HL-60/S4 treated with phorbol 12-myristate 13-acetate at 8.2 ng/mL for 4 days and 3 days (cell line): Measurements from ENCODE around the gene C10orf71.

ENCODE experiments used
- in situ Hi-C: fragments of 300-500 bp; cut with MboI; formaldehyde crosslinking; loops from 2 replicates; pipeline ENCODE4 v1.15.0; 2022; ENCODE audit warnings: low sequenced_read_pairs

C10orf71 gene

GRCh38 chr10:49330127-49330665, 31.2 kb downstream of the C10orf71 start:
- in situ Hi-C loops = no loop called here

DNA sequence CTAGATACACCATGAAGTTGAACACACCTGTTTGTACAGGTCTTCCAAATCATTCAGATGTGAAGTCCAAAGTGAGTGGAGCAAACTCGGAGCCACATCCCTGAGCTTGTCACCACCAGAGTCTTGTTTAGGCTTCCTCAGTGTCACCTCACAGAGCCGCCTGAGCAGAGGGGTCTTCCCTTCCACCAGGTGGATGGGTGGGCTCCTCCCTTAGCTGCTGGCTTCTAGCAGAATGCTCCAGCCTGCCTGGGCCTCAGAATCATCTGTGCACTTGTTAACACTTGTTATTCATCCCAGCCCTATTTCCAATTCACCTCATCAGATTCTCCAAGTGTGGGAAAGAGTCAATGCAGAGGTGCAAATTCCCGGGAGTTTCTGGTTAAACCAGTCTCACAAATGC, 32.5 kb downstream of the C10orf71 start:
- in situ Hi-C loops = no loop called here

DNA sequence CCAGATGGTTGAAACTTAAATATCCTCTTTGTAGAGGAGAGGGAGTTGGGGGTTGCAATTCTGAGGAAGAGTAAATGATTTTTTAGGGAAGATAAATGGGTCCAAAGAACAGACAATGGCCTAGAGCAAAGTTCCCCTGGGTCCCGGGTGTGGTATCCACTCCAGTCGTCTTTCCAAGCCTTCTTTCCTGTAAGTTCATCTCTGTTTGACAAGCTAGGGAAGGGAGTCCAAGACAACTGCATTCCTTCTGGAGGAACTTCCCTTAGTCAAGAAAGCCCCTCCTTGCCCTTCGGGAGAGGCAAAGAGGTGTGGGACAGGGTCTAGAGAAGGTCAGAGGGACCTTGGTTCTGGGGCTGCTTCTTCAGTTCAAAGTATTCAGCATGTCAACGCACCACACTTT, 33.4 kb downstream of the C10orf71 start:
- in situ Hi-C loops = no loop called here

GRCh38 chr10:49332768-49333167, 33.8 kb downstream of the C10orf71 start:
- in situ Hi-C loops = no loop called here

DNA sequence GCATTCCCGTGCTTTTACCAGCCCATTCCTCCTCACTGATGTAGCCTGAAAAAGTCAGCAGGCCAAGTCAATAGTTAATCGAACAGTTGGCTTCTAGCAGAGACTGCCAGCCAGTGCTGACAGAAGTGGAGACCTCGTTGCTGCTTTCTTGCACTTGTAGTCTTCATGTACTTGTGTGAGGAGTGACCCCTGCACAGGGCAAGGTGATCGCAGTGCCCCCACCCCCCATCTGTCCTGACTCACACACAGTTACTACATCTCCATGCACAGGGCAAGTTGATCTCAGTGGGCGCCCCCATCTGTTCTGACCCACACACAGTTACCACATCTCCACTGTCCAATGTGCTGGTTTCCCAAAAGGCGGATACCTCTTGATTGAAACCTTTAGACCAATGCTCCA, 34.2 kb downstream of the C10orf71 start:
- in situ Hi-C loops = no loop called here

DNA sequence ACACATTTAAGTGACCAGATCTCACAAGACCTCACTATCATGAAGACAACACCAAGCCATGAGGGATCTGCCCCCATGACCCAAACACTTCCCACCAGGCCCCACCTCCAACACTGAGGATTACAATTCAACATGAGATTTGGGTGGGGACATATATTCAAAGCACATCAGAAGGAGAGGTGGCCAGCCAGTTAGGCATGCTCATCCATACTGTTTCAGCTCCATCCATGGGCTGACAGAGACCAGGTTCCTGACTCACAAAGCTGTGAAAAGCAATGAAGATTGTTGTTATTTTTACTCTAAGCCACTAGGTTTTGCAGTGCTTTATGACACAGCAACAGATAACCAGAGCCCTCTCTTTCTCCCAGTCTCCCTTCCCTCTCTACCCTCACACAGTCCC, 36.0 kb downstream of the C10orf71 start:
- in situ Hi-C loops = no loop called here

- in situ Hi-C loops = no loop called here
Observed at GRCh38 chr10:49335364-49335972, 36.5 kb downstream of the C10orf71 start.

DNA sequence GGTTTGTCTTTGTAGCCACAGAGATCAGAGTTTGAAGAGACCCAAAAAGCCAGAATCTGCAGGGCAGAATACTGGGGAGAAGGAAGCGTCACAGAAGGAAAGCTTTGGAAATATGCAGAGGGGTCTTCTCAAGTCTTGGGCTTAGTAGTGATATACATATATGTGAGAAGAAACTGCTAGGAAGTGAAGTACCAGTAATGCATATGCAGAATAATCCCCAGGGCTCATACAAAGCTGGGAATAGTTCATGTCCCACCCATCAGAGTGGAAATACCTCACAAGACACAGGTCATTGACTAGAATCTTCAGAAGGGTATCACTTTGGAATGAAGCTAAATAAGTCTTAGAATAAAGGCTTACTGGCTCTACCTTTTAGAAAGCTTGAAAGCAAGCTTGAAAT, 39.6 kb downstream of the C10orf71 start:
- in situ Hi-C loops = no loop called here

GRCh38 chr10:49344840-49345239, 45.9 kb downstream of the C10orf71 start:
- in situ Hi-C loops = no loop called here

DNA sequence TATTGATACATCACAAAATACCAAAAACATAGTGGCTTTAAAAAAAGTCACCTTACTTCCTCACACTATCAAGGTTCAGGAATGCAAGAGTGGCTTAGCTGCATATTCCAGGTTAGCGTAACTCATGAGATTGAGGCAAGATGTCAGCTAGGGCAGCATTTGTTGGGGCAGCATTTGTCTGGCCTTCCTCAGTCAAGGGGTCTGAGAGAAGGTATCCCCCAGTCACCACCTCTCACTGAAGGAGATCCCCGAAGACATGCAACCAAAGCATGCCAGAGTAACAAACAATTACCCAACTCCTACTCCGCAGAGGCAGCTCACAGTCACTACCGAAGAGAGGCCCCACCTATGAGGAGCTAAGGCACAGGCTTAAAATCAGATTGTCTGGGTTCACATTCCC, 48.4 kb downstream of the C10orf71 start:
- in situ Hi-C loops = no loop called here

DNA sequence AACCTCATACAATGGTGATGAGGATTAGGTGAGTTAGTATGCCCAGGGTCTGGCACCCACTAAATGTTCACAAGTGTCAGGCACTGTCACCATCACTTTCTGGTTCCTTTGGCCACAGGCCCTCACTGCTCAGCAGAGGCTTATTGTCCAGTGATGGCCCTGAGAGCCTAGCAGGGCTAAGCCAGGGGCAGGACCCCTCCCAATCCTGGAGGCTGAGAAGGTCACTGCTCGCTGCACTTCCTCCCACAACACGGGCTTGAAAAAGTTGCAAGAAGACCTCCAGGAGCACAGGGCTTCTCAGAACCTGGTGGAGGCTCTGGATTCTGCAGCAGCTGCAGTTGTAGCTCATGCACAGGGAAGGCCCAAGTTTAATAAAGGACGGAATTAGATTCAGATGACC, 48.9 kb downstream of the C10orf71 start:
- in situ Hi-C loops = no loop called here

DNA sequence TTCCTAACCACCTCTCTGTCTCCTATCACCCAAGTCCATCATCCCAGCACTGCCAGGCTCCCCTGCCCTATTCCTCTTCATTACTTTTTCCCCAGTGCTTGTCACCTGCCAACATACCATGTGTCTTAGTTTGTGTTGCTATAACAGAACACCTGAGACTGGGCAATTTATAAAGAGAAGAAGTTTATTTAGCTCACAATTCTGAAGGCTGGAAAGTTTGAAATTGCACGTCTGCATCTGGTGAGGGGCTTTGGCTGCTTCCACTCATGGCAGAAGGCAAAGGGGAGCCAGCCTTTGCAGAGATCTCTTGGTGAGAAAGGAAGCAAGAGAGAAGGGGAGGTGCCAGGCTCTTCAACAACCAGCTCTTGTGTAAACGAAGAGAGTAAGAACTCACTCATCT, 49.6 kb downstream of the C10orf71 start:
- in situ Hi-C loops = no loop called here

- in situ Hi-C loops = no loop called here
Observed at GRCh38 chr10:49349390-49349789, 50.4 kb downstream of the C10orf71 start.

DNA sequence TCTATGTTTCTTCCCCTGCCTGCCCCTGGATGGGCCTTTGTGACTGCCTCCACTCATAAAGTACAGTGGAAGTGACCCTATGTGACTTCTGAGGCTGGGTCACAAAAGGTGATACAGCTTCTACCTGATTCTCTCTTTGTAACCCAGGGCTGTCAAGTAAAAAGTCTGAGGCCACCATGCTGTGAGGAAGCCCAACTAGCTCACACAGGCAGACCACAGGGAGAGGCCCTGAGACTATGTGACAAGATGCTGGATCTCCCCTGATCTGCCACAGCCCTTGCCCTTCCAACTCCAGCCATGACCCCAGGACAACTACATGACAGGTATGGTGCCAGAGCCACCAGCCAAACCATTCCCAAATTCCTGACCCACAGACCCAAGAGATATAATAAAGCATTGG, 51.2 kb downstream of the C10orf71 start:
- in situ Hi-C loops = no loop called here

DNA sequence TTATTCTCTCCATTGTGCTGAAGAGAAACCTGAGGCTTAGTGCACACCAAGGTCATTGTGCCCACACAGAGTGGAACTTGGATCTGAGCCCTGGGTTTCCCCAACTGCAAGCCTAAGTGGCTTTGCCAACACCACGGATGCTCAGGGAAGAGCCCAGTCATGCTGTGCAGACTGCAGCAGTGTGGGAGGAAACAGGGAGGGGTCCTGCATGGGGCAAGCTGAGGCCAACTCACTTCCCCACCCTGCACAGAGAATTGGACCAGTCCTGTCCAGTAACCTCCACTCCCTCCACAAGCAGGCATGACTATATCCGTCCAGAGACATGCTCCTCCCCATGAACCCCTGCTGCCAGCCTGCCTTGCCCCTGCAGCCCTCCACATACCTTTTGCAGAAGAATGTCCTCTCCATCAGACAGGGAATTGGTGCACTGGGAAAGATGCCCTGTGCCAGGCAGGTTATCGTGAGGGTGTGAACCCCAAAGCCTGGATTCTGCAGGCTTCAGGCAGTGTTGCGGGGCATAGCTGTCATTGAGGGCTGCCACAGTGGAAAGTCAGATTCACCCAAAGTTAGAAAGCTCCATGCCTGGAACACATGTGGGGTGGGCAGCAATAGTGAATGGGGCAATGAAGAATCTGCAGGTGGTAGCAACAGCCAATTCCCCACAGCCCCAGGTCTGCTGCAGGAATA, 52.0 kb downstream of the C10orf71 start:
- in situ Hi-C loops = no loop called here

GRCh38 chr10:49351669-49352068, 52.7 kb downstream of the C10orf71 start:
- in situ Hi-C loops = no loop called here

DNA sequence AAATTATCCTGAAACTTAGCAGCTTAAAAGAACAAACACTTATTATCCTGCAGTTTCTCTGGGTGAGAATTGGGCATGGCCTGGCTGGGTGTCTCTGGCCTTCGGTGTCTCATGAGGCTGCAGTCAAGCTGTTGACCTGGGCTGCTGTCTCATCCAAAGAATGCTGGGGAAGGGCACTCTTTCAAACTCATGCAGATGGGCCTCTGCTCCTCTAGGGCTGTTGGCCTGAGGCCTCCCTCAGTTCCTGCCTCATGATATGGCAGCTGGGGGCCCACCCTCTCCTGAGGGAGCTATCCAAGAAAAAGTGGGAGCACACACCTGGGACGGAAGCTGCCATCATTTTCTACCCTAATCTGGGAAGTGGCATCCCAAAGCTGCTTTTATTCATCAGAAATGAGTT, 53.4 kb downstream of the C10orf71 start:
- in situ Hi-C loops = no loop called here

DNA sequence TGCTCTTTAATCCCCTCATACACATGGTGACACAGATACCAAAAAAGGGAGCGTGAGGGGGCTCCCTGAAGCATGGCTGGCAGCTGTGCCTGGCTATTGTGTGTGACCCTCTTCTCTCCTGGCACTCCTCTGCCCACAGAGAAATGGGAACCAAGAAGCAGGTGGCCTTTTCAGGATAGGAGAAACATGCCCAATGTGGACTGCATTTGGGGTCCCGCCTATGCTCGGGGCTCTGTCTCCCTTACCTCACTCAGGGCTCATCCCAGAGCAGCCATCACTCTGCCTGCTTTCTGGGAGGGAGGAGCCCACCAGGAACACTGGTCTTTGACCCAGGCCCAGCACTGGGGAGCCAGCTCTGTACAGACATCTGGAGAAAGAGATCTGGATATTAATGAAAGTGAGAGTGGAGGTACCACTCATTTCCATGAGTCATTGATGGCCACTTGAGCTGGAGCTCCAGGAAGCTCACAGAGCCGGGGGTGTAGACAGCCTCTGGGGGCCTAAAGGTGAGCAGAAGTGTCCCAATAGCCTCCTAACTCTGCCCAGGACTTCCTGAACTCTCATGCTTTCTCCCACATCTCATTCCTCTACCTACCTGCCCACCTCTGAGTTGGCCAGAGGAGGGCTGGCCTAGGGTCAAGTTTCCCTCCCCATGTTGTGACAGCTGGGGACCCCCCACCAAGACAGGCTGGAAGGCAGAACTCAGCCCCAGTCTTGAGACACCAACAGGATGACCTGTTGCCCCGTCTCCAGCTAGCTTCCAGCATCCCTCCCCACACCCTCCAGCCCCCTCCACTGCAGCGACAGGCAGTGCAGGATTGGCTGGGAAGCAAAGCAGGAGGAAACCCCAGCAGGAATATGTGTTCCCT, 54.3 kb downstream of the C10orf71 start:
- in situ Hi-C loops = no loop called here

DNA sequence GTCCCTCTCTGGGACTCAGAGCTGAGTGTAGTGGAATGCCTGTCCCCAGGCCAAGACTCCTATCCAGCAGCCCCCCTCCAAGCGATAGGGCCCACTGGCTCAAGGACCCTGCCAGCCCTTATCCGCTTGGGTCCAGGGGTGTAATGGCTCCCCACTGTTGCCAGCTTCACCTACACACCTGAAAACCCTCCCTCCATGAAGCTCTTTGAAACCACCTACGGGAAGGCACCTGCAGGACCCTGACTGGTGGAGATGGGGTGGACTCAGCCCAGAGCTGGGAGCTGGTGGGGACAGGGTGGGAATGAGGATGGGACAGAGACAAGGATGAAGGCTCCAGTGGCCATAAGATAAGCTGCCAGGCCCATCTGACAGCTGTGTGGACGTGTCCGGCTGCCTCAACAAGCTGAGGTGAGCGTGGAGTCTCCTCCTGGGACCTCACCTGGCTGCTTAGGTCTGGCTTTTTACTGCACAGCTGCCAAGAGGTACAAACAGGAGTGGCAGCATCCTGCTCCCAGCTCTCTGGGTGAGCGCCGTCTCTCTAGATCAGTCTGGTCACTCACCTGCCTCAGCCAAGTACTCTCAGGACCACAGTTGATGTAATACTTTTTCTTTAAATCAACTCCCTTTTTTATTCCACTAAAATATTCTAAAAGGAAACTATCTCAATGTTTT, 55.1 kb downstream of the C10orf71 start:
- in situ Hi-C loops = no loop called here

DNA sequence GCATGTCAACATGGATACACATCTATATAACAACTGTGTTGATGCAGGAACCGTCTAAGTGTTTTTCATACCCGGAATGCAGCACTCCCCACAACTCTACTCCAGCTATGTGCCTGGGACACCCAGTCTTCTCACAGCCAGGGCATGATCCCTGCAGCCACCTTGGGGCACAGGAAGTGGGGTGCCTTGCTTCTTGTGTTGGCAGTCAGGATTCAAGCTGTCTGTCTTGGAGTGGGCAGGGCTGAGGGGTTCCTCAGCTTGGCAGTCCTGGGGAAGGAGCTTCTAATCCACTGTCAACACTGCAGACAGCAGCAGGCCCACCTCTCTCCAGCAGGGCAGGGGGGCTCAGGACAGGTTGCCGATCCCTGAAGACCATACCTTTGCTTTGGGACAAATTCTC, 55.6 kb downstream of the C10orf71 start:
- in situ Hi-C loops = no loop called here

DNA sequence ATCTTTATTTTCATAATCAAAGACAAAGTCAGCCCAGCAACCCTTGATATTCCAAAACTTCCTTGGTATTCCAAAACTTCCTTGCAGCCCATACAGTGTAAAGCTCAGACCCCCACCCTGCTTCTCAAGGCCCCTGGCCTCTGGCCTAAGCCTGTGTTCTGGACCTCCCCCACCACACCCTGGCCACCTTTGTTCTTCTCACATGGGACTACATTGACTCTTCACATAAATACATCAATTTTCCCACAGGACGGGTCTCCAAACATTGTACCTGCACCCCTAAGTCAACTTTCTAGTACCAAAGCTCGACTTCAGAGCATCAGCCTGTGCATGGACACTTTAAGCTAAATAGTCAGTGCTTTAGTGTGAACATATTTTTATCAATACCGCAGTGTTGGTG, 56.3 kb downstream of the C10orf71 start:
- in situ Hi-C loops = no loop called here
